GM12864 (cell line): Measurements from ENCODE around the gene ALOX15.
"Not testable (repeated sequence)": the region's sequence is repeated elsewhere in the genome, so short reads cannot be mapped to it uniquely, and the experiment has no call there.

Experiments
- DNase-seq: peaks from one replicate; pipeline ENCODE4 v3.0.0-alpha.2; 2011; ENCODE audit warnings: low read depth
- H3K4me3 ChIP-seq: 2 replicates; pipeline ENCODE4 v1.5.1; 2011; ENCODE audit warnings: mild to moderate bottlenecking, low read depth, low read length, control low read depth
- CTCF ChIP-seq: IDR thresholded peaks from 2 replicates; pipeline ENCODE4 v1.5.1; 2011; ENCODE audit warnings: low read depth, mild to moderate bottlenecking, moderate library complexity, low read length, control low read depth, inconsistent platforms; ENCODE audit errors: missing control alignments

Gene ALOX15

GRCh38 chr17:4607261-4607741 lies 34.2 kb downstream of the ALOX15 start:
- no peak overlapping the region for H3K4me3 ChIP-seq
- no peak for DNase-seq
- no peak for TF ChIP-seq CTCF

GRCh38 chr17:4605826-4606225 lies 35.7 kb downstream of the ALOX15 start:
- TF ChIP-seq CTCF: no peak
- no peak overlapping the region for H3K4me3 ChIP-seq
- no peak for DNase-seq

- not testable (repeated sequence) for H3K4me3 ChIP-seq
Observed at GRCh38 chr17:4604736-4605135, 36.7 kb downstream of the ALOX15 start.

GRCh38 chr17:4604111-4604644 lies 37.3 kb downstream of the ALOX15 start:
- no peak overlapping the region for H3K4me3 ChIP-seq
- no peak for DNase-seq
- no peak for TF ChIP-seq CTCF

More at GRCh38 chr17:4604736-4605135, 36.7 kb downstream of the ALOX15 start:
- not testable (repeated sequence) for DNase-seq

- DNase-seq: no peak
- no peak overlapping the region for H3K4me3 ChIP-seq
- no peak for TF ChIP-seq CTCF
Observed at GRCh38 chr17:4602041-4602440, 39.4 kb downstream of the ALOX15 start.

GRCh38 chr17:4601326-4601725 lies 40.2 kb downstream of the ALOX15 start:
- no peak for TF ChIP-seq CTCF
- no peak for DNase-seq
- H3K4me3 ChIP-seq: no peak overlapping the region

- DNase-seq: no peak
- no peak overlapping the region for H3K4me3 ChIP-seq
- no peak for TF ChIP-seq CTCF
Observed at GRCh38 chr17:4600563-4600962, 40.9 kb downstream of the ALOX15 start.
